Measurements from ENCODE around the gene NFATC3.

Gene NFATC3

DNA sequence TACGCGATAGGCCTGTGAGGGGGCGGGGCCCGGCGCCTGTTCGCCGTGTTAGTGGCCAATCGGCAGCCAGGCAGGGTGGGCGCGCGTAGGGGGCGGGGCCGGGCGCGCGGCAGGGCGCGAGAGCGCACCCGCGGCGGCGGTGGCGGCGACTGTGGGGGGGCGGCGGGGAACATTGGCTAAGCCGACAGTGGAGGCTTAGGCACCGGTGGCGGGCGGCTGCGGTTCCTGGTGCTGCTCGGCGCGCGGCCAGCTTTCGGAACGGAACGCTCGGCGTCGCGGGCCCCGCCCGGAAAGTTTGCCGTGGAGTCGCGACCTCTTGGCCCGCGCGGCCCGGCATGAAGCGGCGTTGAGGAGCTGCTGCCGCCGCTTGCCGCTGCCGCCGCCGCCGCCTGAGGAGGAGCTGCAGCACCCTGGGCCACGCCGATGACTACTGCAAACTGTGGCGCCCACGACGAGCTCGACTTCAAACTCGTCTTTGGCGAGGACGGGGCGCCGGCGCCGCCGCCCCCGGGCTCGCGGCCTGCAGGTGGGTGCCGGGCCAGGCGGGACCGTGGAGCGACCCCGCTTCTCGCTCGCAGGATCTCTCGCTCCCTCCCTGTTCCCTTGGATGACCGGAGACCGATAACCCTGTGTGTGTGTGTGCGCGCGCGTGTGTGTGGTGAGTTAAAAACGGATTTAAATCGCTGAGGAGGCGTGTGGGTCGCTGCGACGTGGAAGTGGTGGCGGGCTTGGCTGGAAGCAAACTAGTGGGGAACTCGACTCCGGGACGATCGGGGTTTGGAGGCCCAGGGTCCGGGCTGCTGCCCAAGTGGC, at the start of gene NFATC3:
TSS of gene NFATC3 (plus strand) at position 112 of the 813 bp plus-strand sequence. CDS start at position 424, 312 bp downstream.
- DNase-seq (ENCODE audit: extremely low read depth, low read depth), result peak; percentile 92
- TF ChIP-seq, protein P1, sequence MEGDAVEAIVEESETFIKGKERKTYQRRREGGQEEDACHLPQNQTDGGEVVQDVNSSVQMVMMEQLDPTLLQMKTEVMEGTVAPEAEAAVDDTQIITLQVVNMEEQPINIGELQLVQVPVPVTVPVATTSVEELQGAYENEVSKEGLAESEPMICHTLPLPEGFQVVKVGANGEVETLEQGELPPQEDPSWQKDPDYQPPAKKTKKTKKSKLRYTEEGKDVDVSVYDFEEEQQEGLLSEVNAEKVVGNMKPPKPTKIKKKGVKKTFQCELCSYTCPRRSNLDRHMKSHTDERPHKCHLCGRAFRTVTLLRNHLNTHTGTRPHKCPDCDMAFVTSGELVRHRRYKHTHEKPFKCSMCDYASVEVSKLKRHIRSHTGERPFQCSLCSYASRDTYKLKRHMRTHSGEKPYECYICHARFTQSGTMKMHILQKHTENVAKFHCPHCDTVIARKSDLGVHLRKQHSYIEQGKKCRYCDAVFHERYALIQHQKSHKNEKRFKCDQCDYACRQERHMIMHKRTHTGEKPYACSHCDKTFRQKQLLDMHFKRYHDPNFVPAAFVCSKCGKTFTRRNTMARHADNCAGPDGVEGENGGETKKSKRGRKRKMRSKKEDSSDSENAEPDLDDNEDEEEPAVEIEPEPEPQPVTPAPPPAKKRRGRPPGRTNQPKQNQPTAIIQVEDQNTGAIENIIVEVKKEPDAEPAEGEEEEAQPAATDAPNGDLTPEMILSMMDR (IDR thresholded peaks at IDR 0.05; ENCODE audit: low read depth, low read length), result no peak

DNA sequence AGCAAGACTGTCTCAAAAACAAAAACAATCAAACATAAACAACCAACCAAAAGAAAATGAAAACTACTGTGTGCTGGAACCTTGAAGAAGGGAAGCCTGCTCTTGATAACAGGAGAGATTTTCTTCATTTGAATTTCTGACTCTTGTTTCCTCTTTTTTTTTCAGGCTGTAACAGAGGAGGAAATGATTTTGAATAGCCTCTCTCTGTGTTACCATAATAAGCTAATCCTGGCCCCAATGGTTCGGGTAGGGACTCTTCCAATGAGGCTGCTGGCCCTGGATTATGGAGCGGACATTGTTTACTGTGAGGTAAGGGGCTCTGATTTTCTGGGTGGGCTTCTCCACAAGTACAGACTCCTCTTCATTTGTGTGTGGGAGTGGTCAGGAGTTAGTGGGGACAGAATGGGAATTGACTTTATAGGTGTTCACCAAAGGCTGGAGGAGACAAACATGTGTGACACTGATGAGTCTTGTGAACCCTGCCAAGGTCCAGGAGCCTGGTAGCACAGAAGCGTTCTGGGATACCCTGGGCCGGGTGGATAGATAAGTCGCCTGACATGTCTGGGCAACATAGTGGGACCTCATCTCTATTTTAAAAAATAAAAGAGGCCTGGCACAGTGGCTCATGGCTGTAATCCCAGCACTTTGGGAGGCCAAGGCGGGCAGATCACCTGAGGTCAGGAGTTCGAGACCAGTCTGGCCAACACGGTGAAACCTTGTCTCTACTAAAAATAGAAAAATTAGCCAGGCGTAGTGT, 47.2 kb upstream of the NFATC3 start:
- no peak for DNase-seq (ENCODE audit: extremely low read depth, low read depth)
- TF ChIP-seq, protein P1 (IDR thresholded peaks at IDR 0.05; ENCODE audit: low read depth, low read length), result no peak

DNA sequence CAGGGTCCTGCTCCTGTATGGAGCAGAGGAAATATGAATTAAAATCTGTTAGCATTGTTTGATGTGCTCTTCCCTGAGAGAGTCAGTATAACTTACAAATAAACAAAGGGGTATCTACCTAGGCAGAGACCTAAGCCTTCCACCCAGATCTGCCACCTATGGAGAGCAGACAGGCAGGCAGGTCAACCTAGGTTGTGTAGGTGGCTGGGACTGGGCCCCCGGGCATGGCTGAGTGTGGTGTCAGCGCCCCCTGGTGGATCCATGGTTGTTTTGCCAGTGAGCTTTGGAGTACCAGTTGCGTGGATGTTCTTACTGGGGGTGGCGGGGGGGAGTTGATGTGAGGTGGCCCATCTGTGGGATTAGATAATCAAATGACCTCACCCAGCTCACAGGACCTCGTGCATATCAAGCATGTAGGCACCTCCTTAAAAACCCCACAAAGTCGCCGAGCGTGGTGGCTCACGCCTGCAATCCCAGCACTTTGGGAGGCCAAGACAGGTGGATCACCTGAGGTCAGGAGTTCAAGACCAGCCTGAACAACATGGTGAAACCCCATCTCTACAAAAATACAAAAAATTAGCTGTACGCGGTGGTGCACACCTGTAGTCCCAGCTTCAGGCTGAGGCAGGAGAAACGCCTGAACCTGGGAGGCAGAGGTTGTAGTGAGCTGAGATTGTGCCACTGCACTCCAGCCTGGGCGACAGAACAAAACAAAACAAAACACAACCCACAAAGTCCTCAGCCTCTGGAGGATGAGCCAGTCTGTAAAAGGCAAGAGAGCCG, 44.5 kb upstream of the NFATC3 start:
- no peak for DNase-seq (ENCODE audit: extremely low read depth, low read depth)

DNA sequence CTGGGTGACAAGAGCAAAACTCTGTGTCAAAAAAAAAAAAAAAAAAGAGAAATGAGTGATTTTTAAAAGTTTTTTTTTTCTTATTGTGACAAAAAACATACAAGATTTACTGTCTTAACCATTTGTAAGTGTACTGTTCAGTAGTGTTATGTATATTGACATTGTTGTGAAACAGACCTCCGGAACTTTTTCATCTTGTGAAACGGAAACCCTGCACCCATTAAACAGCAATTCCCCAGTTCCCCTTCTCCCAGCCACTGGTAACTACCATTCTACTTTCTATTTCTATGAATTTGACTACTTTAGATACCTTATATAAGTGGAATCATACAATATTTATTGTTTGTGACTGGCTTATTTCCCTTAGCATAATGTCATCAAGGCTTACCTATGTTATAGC, 43.4 kb upstream of the NFATC3 start:
- no peak for DNase-seq (ENCODE audit: extremely low read depth, low read depth)
- TF ChIP-seq, protein P1 (IDR thresholded peaks at IDR 0.05; ENCODE audit: low read depth, low read length), result no peak

More for the DNA sequence above, 44.5 kb upstream of the NFATC3 start:
- TF ChIP-seq, protein P1 (IDR thresholded peaks at IDR 0.05; ENCODE audit: low read depth, low read length), result peak; percentile 82

DNA sequence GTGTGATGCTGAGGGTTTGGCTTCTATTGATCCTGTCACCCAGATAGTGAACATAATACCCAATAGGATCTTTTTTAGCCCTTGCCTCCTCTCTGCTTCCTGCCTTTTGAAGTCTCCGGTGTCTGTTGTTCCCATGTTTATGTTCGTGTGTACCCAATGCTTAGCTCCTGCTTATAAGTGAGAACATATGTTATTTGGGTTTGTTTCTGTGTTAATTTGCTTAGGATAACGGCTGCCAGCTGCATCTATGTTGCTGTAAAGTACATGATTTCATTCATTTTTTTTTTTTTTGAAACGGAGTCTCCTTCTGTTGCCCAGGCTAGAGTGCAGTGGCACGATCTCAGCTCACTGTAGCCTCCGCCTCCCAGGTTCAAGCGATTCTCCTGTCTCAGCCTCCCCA, 39.1 kb upstream of the NFATC3 start:
- TF ChIP-seq, protein P1 (IDR thresholded peaks at IDR 0.05; ENCODE audit: low read depth, low read length), result no peak

DNA sequence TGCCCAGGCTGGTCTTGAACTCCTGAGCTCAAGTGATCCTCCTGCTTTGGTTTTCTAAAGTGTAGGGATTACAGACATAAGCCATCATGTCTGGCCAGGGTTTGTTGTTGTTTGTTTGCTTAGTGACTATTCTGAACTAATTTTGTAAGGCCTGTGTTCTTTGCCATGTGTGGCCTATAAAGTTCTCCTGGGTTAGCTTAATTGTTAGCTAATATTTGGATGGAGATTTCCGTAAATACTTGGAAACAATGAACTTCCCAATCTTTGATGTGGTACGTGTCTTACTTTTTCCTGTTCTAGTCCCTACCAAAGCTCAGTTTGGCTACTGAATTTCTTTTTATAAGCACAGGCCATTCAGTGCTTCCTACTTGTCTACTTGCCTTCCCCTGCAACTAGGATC, 37.2 kb upstream of the NFATC3 start:
- DNase-seq (ENCODE audit: extremely low read depth, low read depth), result no peak
- TF ChIP-seq, protein P1 (IDR thresholded peaks at IDR 0.05; ENCODE audit: low read depth, low read length), result no peak

More for the DNA sequence above, 39.1 kb upstream of the NFATC3 start:
- DNase-seq (ENCODE audit: extremely low read depth, low read depth), result no peak

Measured in AG09319 (cell line).